G401.6 (cell line): ENCODE measurements around the gene ABHD5.
"Not testable (repeated sequence)": the region's sequence is repeated elsewhere in the genome, so short reads cannot be mapped to it uniquely, and the experiment has no call there.

ENCODE experiments used
- FAIRE-seq: peaks from 2 replicates; lab custom pipeline; 2012; peaks lifted over from hg19 to GRCh38; lab: Jason Lieb, UNC

The ABHD5 gene

GRCh38 chr3:43690400-43691119 is at the start of gene ABHD5:
Gene ABHD5, plus strand, starts transcription at chr3:43690938. Its CDS starts 55 bp downstream, at chr3:43690993.
- no peak for FAIRE-seq

- FAIRE-seq, result no peak
These were observed 49.2 kb upstream of the ABHD5 start for GRCh38 chr3:43641306-43642114.

GRCh38 chr3:43644443-43644842 is 46.3 kb upstream of the ABHD5 start:
- FAIRE-seq, result no peak

GRCh38 chr3:43647331-43648166 is 43.2 kb upstream of the ABHD5 start:
- no peak for FAIRE-seq

GRCh38 chr3:43648957-43649356 is 41.8 kb upstream of the ABHD5 start:
- FAIRE-seq, result no peak

GRCh38 chr3:43649365-43649968 is 41.3 kb upstream of the ABHD5 start:
- no peak for FAIRE-seq

GRCh38 chr3:43650345-43650744 is 40.4 kb upstream of the ABHD5 start:
- FAIRE-seq, result no peak

GRCh38 chr3:43656390-43656789 is 34.3 kb upstream of the ABHD5 start:
- FAIRE-seq, result not testable (repeated sequence)

GRCh38 chr3:43659250-43659880 is 31.4 kb upstream of the ABHD5 start:
- no peak for FAIRE-seq

- FAIRE-seq, result not testable (repeated sequence)
These were observed 29.4 kb upstream of the ABHD5 start for GRCh38 chr3:43661376-43661775.

GRCh38 chr3:43665011-43665410 is 25.7 kb upstream of the ABHD5 start:
- FAIRE-seq, result not testable (repeated sequence)

GRCh38 chr3:43670635-43671522 is 19.9 kb upstream of the ABHD5 start:
- FAIRE-seq, result no peak

- FAIRE-seq, result no peak
These were observed 16.2 kb upstream of the ABHD5 start for GRCh38 chr3:43674345-43675085.

- FAIRE-seq, result no peak
These were observed 15.1 kb upstream of the ABHD5 start for GRCh38 chr3:43675593-43675992.

- FAIRE-seq, result no peak
These were observed 14.3 kb upstream of the ABHD5 start for GRCh38 chr3:43676441-43676840.

- FAIRE-seq, result not testable (repeated sequence)
These were observed 12.4 kb upstream of the ABHD5 start for GRCh38 chr3:43678375-43678774.

GRCh38 chr3:43678887-43679449 is 11.8 kb upstream of the ABHD5 start:
- FAIRE-seq, result not testable (repeated sequence)

- not testable (repeated sequence) for FAIRE-seq
These were observed 9.9 kb upstream of the ABHD5 start for GRCh38 chr3:43680857-43681256.

GRCh38 chr3:43684944-43685343 is 5.8 kb upstream of the ABHD5 start:
- FAIRE-seq, result no peak

GRCh38 chr3:43685921-43686320 is 4.8 kb upstream of the ABHD5 start:
- no peak for FAIRE-seq
